Peyer's patch (tissue), 4 donors: Measurements from ENCODE around the gene BCAN.

Experiments used
- CTCF ChIP-seq, 6 experiments: fragments of 450-650 bp in 4 of 6; fragments of 200-600 bp in 2 of 6; sonication (generic) in 1 of 6; IDR thresholded peaks; one replicate each; pipeline ENCODE4 v1.5.1; 2017 to 2019; ENCODE audit warnings: antibody characterized with exemption in 6 of 6, mild to moderate bottlenecking in 3 of 6, moderate library complexity in 1 of 6
- POLR2A ChIP-seq, 2 donors: fragments of 450-650 bp; IDR thresholded peaks; one replicate each; pipeline ENCODE4 v1.5.1; 2017; ENCODE audit warnings: antibody characterized with exemption in 2 of 2, mild to moderate bottlenecking in 2 of 2, moderate library complexity in 2 of 2

GRCh38 chr1:156640842-156641706, 843 bp upstream of the BCAN start:
- TF ChIP-seq CTCF (IDR thresholded peaks at IDR 0.05) (no peak), POLR2A (IDR thresholded peaks at IDR 0.05) (no peak)
